Natural killer cell treated with Interleukin-12 subunit alpha and Interleukin-12 subunit beta and Interleukin-15 and Interleukin-18, amount 100 ng/mL, for 72 hours (primary cell): ENCODE results near the gene USP46. TPM values are rescaled to one million over a fixed set of nuclear protein-coding genes. Genes with fewer than 3 reads are reported as not detected.

Experiments used
- ATAC-seq, 2 donors: fragments of 150-1000 bp; cut with Tn5 transposase in 1 of 2; sonication (Bioruptor Pico), chemical (Tn5 transposase) in 1 of 2; 2 replicates each; pipeline ENCODE4 v1.10.0; 2021
- DNase-seq: peaks from one replicate; pipeline ENCODE4 v3.0.0; 2022; ENCODE audit warnings: low spot score
- H3K27ac Mint-ChIP-seq, 2 donors: 1 replicate in 1 of 2; 2 replicates in 1 of 2; pipeline ENCODE4 v1.8.0; 2022; ENCODE audit warnings: mixed read lengths in 2 of 2, mild to moderate bottlenecking in 1 of 2, moderate library complexity in 1 of 2
- H3K27me3 Mint-ChIP-seq, 2 donors: 1 replicate in 1 of 2; 2 replicates in 1 of 2; pipeline ENCODE4 v1.8.0; 2022; ENCODE audit warnings: mixed read lengths in 2 of 2
- H3K36me3 Mint-ChIP-seq: one replicate; pipeline ENCODE4 v1.8.0; 2022; ENCODE audit warnings: mixed read lengths
- H3K4me1 Mint-ChIP-seq, 2 donors: 1 replicate in 1 of 2; 2 replicates in 1 of 2; pipeline ENCODE4 v1.8.0; 2022; ENCODE audit warnings: low read depth in 2 of 2, mixed read lengths in 2 of 2, mild to moderate bottlenecking in 1 of 2
- H3K4me3 Mint-ChIP-seq: one replicate; pipeline ENCODE4 v1.8.0; 2022; ENCODE audit warnings: mixed read lengths
- H3K9me3 Mint-ChIP-seq: 2 replicates; pipeline ENCODE4 v1.8.0; 2022; ENCODE audit warnings: mixed read lengths
- total RNA-seq, 2 donors: library from RNA; stranded (reverse); gene quantifications; one replicate each; pipeline ENCODE4 v1.2.3, GENCODE V29; 2022

The USP46 gene
- total RNA-seq, 2 donors from 2014 or later, result 9.1 to 15.7 TPM

- Mint-ChIP-seq H3K4me1 (peaks cover 28 to 29% of the 10 kb centered on the region in 2 donors), H3K4me3 (no peak overlapping the region), H3K9me3 (no peaks in the 10 kb centered on the region), H3K27me3 (no peaks in the 10 kb centered on the region), H3K27ac (no peak overlapping the region), H3K36me3 (peaks cover 11% of the 10 kb centered on the region)
- ATAC-seq, result no peak
- no peak for DNase-seq
These were observed 13.0 kb downstream of the USP46 start for GRCh38 chr4:52646096-52646495.

GRCh38 chr4:52645300-52645699 is 13.8 kb downstream of the USP46 start:
- Mint-ChIP-seq H3K36me3 (peaks cover 11% of the 10 kb centered on the region), H3K27ac (no peak overlapping the region), H3K9me3 (no peaks in the 10 kb centered on the region), H3K27me3 (no peaks in the 10 kb centered on the region), H3K4me1 (peaks cover 29% of the 10 kb centered on the region in 2 donors), H3K4me3 (no peak overlapping the region)
- DNase-seq (no peak), ATAC-seq (no peak)

GRCh38 chr4:52643785-52644244 is 15.3 kb downstream of the USP46 start:
- ATAC-seq, result no peak
- no peak overlapping the region for H3K27ac Mint-ChIP-seq
- no peaks in the 10 kb centered on the region for H3K27me3 Mint-ChIP-seq
- H3K4me1 Mint-ChIP-seq, result peaks cover 18 to 23% of the 10 kb centered on the region in 2 donors
- H3K36me3 Mint-ChIP-seq, result no peaks in the 10 kb centered on the region
- DNase-seq, result no peak
- H3K9me3 Mint-ChIP-seq, result no peaks in the 10 kb centered on the region
- H3K4me3 Mint-ChIP-seq, result no peak overlapping the region

GRCh38 chr4:52643190-52643589 is 15.9 kb downstream of the USP46 start:
- DNase-seq, result no peak
- Mint-ChIP-seq H3K4me1 (peaks cover 18 to 20% of the 10 kb centered on the region in 2 donors), H3K9me3 (no peaks in the 10 kb centered on the region), H3K36me3 (no peaks in the 10 kb centered on the region), H3K27me3 (no peaks in the 10 kb centered on the region), H3K4me3 (no peak overlapping the region), H3K27ac (peak overlapping the region in 1 of 2 donors; percentile 43)
- no peak for ATAC-seq

GRCh38 chr4:52641854-52642563 is 17.1 kb downstream of the USP46 start:
- H3K9me3 Mint-ChIP-seq, result no peaks in the 10 kb centered on the region
- no peaks in the 10 kb centered on the region for H3K27me3 Mint-ChIP-seq
- peaks cover 25 to 30% of the 10 kb centered on the region in 2 donors for H3K4me1 Mint-ChIP-seq
- DNase-seq, result no peak
- peak overlapping the region in 1 of 2 donors; percentile 43 for H3K27ac Mint-ChIP-seq
- ATAC-seq, result peak in 1 of 2 donors; percentile 71
- H3K4me3 Mint-ChIP-seq, result no peak overlapping the region
- no peaks in the 10 kb centered on the region for H3K36me3 Mint-ChIP-seq

GRCh38 chr4:52640808-52641565 is 18.1 kb downstream of the USP46 start:
- ATAC-seq (no peak), DNase-seq (no peak)
- Mint-ChIP-seq H3K36me3 (no peaks in the 10 kb centered on the region), H3K4me3 (no peak overlapping the region), H3K27me3 (no peaks in the 10 kb centered on the region), H3K9me3 (no peaks in the 10 kb centered on the region), H3K4me1 (peaks cover 25 to 29% of the 10 kb centered on the region in 2 donors), H3K27ac (no peak overlapping the region)

GRCh38 chr4:52638717-52639116 is 20.4 kb downstream of the USP46 start:
- DNase-seq (no peak), ATAC-seq (no peak)
- Mint-ChIP-seq H3K27me3 (no peaks in the 10 kb centered on the region), H3K27ac (no peak overlapping the region), H3K4me1 (peaks cover 36 to 37% of the 10 kb centered on the region in 2 donors), H3K9me3 (no peaks in the 10 kb centered on the region), H3K36me3 (no peaks in the 10 kb centered on the region), H3K4me3 (no peak overlapping the region)

- H3K4me1 Mint-ChIP-seq, result peaks cover 30 to 40% of the 10 kb centered on the region in 2 donors
- H3K27ac Mint-ChIP-seq, result no peak overlapping the region
- no peaks in the 10 kb centered on the region for H3K9me3 Mint-ChIP-seq
- no peak for DNase-seq
- H3K27me3 Mint-ChIP-seq, result no peaks in the 10 kb centered on the region
- no peak overlapping the region for H3K4me3 Mint-ChIP-seq
- H3K36me3 Mint-ChIP-seq, result no peaks in the 10 kb centered on the region
- ATAC-seq, result no peak
These were observed 22.0 kb downstream of the USP46 start for GRCh38 chr4:52637116-52637515.

GRCh38 chr4:52635560-52635959 is 23.5 kb downstream of the USP46 start:
- DNase-seq (no peak), ATAC-seq (no peak)
- Mint-ChIP-seq H3K27me3 (no peaks in the 10 kb centered on the region), H3K4me3 (no peak overlapping the region), H3K36me3 (no peaks in the 10 kb centered on the region), H3K9me3 (no peaks in the 10 kb centered on the region), H3K27ac (peak overlapping the region in 1 of 2 donors; percentile 16), H3K4me1 (peaks cover 25 to 28% of the 10 kb centered on the region in 2 donors)

GRCh38 chr4:52635130-52635529 is 24.0 kb downstream of the USP46 start:
- H3K4me1 Mint-ChIP-seq, result peaks cover 25 to 28% of the 10 kb centered on the region in 2 donors
- H3K9me3 Mint-ChIP-seq, result no peaks in the 10 kb centered on the region
- no peaks in the 10 kb centered on the region for H3K27me3 Mint-ChIP-seq
- no peaks in the 10 kb centered on the region for H3K36me3 Mint-ChIP-seq
- ATAC-seq (no peak), DNase-seq (no peak)
- H3K4me3 Mint-ChIP-seq, result no peak overlapping the region
- H3K27ac Mint-ChIP-seq, result no peak overlapping the region

GRCh38 chr4:52633846-52634245 is 25.3 kb downstream of the USP46 start:
- Mint-ChIP-seq H3K27ac (no peak overlapping the region), H3K4me1 (peaks cover 25 to 28% of the 10 kb centered on the region in 2 donors), H3K9me3 (no peaks in the 10 kb centered on the region), H3K36me3 (no peaks in the 10 kb centered on the region), H3K4me3 (no peak overlapping the region), H3K27me3 (no peaks in the 10 kb centered on the region)
- DNase-seq (no peak), ATAC-seq (no peak)

- no peaks in the 10 kb centered on the region for H3K9me3 Mint-ChIP-seq
- H3K36me3 Mint-ChIP-seq, result peaks cover 7% of the 10 kb centered on the region
- H3K27ac Mint-ChIP-seq, result no peak overlapping the region
- DNase-seq (no peak), ATAC-seq (no peak)
- peaks cover 0 to 9% of the 10 kb centered on the region in 2 donors for H3K4me1 Mint-ChIP-seq
- H3K4me3 Mint-ChIP-seq, result no peak overlapping the region
- no peaks in the 10 kb centered on the region for H3K27me3 Mint-ChIP-seq
These were observed 30.1 kb downstream of the USP46 start for GRCh38 chr4:52628974-52629373.

- H3K4me1 Mint-ChIP-seq, result peaks cover 0 to 9% of the 10 kb centered on the region in 2 donors
- no peak overlapping the region for H3K27ac Mint-ChIP-seq
- H3K36me3 Mint-ChIP-seq, result peaks cover 7% of the 10 kb centered on the region
- no peak overlapping the region for H3K4me3 Mint-ChIP-seq
- DNase-seq, result no peak
- no peak for ATAC-seq
- H3K9me3 Mint-ChIP-seq, result no peaks in the 10 kb centered on the region
- H3K27me3 Mint-ChIP-seq, result no peaks in the 10 kb centered on the region
These were observed 30.6 kb downstream of the USP46 start for GRCh38 chr4:52628543-52628942.

- ATAC-seq (no peak), DNase-seq (no peak)
- no peaks in the 10 kb centered on the region for H3K27me3 Mint-ChIP-seq
- peaks cover under 1 to 5% of the 10 kb centered on the region in 2 donors for H3K4me1 Mint-ChIP-seq
- no peaks in the 10 kb centered on the region for H3K9me3 Mint-ChIP-seq
- peaks cover 9% of the 10 kb centered on the region for H3K36me3 Mint-ChIP-seq
- no peak overlapping the region for H3K4me3 Mint-ChIP-seq
- H3K27ac Mint-ChIP-seq, result no peak overlapping the region
These were observed 31.2 kb downstream of the USP46 start for GRCh38 chr4:52627876-52628275.
